ENCODE data around the gene ZNF736.
"Not testable (repeated sequence)": the region's sequence is repeated elsewhere in the genome, so short reads cannot be mapped to it uniquely, and the experiment has no call there.

Gene ZNF736

GRCh38 chr7:64313740-64314491, at the start of gene ZNF736:
Gene ZNF736, plus strand, starts transcription at chr7:64313961. Its CDS starts 190 bp downstream, at chr7:64314151.
- FAIRE-seq = no peak

- no peak for FAIRE-seq
Observed at GRCh38 chr7:64266341-64266919, 47.3 kb upstream of the ZNF736 start.

- no peak for FAIRE-seq
Observed at GRCh38 chr7:64277630-64278029, 36.1 kb upstream of the ZNF736 start.

GRCh38 chr7:64294701-64295420, 18.9 kb upstream of the ZNF736 start:
- no peak for FAIRE-seq

GRCh38 chr7:64297418-64297817, 16.3 kb upstream of the ZNF736 start:
- not testable (repeated sequence) for FAIRE-seq

- no peak for FAIRE-seq
Observed at GRCh38 chr7:64300641-64301405, 12.9 kb upstream of the ZNF736 start.

GRCh38 chr7:64307254-64308015, 6.3 kb upstream of the ZNF736 start:
- FAIRE-seq = no peak

- FAIRE-seq = no peak
Observed at GRCh38 chr7:64308016-64308270, 5.8 kb upstream of the ZNF736 start.

GRCh38 chr7:64310426-64310825, 3.3 kb upstream of the ZNF736 start:
- FAIRE-seq = no peak

GRCh38 chr7:64312826-64313225, 935 bp upstream of the ZNF736 start:
- no peak for FAIRE-seq

- FAIRE-seq = no peak
Observed at GRCh38 chr7:64314566-64314965, 805 bp downstream of the ZNF736 start.

- FAIRE-seq = not testable (repeated sequence)
Observed at GRCh38 chr7:64316031-64316742, 2.4 kb downstream of the ZNF736 start.

- no peak for FAIRE-seq
Observed at GRCh38 chr7:64320547-64321513, 7.1 kb downstream of the ZNF736 start.

- FAIRE-seq = not testable (repeated sequence)
Observed at GRCh38 chr7:64324166-64324565, 10.4 kb downstream of the ZNF736 start.

- FAIRE-seq = not testable (repeated sequence)
Observed at GRCh38 chr7:64348713-64349210, 35.0 kb downstream of the ZNF736 start.

- FAIRE-seq = no peak
Observed at GRCh38 chr7:64359543-64359942, 45.8 kb downstream of the ZNF736 start.

- no peak for FAIRE-seq
Observed at GRCh38 chr7:64371116-64371515, 57.4 kb downstream of the ZNF736 start.

GRCh38 chr7:64373017-64373416, 59.3 kb downstream of the ZNF736 start:
- no peak for FAIRE-seq

GRCh38 chr7:64400401-64400800, 86.6 kb downstream of the ZNF736 start:
- FAIRE-seq = no peak
